Astrocyte of the cerebellum (primary cell): ENCODE measurements around the gene INMT.

Experiments
- DNase-seq: peaks from one replicate; pipeline ENCODE4 v3.0.0-alpha.2; 2011; ENCODE audit warnings: low read depth
- H3K4me3 ChIP-seq: 2 replicates; pipeline ENCODE4 v1.5.1; 2011; ENCODE audit warnings: mild to moderate bottlenecking, low read depth, low read length, moderate library complexity
- CTCF ChIP-seq: IDR thresholded peaks from 2 replicates; pipeline ENCODE4 v1.5.1; 2012; ENCODE audit warnings: low read length, low read depth, moderate library complexity, mild to moderate bottlenecking; ENCODE audit errors: missing control alignments
- in situ Hi-C: cut with HindIII; loops from 2 replicates; pipeline ENCODE4 v1.10.0; 2017; ENCODE audit warnings: low sequenced_read_pairs

INMT gene

GRCh38 chr7:30785786-30786185 lies 33.9 kb downstream of the INMT start:
- TF ChIP-seq CTCF = no peak
- in situ Hi-C loops = loop anchor here (25.0 kb wide), 1 partner anchor 327 kb away; no protein-coding TSS in a partner anchor
- H3K4me3 ChIP-seq = no peak overlapping the region
- DNase-seq = no peak

DNA sequence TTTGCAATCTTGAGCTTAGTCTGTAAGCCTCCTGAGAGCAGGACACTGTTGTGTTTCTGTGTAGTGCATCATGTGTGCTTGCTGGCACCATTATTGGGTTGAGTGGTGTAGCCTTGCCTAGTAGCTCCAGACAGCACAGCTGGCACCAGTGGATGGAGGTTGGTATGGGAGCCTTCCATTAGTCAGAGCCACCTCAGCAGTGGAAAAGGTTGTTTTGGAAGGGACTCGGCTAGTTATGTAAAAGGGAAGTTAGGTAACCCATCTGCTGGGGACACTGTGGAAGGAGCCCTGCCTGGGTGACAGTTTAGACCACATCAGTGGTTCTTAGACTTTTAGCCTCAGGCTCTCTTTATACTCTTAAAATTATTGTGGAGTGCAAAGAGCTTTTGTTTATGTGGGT lies 35.6 kb downstream of the INMT start:
- in situ Hi-C loops = loop anchor here (25.0 kb wide), 1 partner anchor 325 kb away; no protein-coding TSS in a partner anchor
- no peak for TF ChIP-seq CTCF

GRCh38 chr7:30788640-30789333 lies 36.9 kb downstream of the INMT start:
- in situ Hi-C loops = loop anchor here (25.0 kb wide), 1 partner anchor 324 kb away; no protein-coding TSS in a partner anchor
- H3K4me3 ChIP-seq = no peak overlapping the region
- no peak for DNase-seq
- no peak for TF ChIP-seq CTCF

More for the DNA sequence above, 35.6 kb downstream of the INMT start:
- H3K4me3 ChIP-seq = no peak overlapping the region
- DNase-seq = no peak

GRCh38 chr7:30789334-30789711 lies 37.4 kb downstream of the INMT start:
- no peak for TF ChIP-seq CTCF
- no peak for DNase-seq
- H3K4me3 ChIP-seq = no peak overlapping the region
- in situ Hi-C loops = loop anchor here (25.0 kb wide), 1 partner anchor 323 kb away; no protein-coding TSS in a partner anchor

DNA sequence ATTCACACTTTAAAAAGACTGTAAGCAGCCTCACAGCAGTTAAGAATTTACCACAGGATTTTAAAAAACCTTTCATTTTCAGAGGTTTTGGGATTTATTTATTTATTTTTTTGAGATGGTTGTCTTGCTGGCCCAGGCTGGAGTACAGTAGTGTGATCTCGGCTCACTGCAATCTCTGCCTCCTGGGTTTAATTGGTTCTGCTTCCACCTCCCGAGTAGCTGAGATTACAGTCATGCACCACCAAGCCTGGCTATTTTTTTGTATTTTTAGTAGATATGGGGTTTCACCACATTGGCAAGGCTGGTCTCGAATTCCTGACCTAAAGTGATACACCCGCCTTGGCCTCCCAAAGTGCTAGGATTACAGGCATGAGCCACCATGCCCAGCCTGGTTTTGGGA lies 38.4 kb downstream of the INMT start:
- in situ Hi-C loops = loop anchor here (25.0 kb wide), 1 partner anchor 322 kb away; no protein-coding TSS in a partner anchor
- no peak for DNase-seq
- no peak for TF ChIP-seq CTCF
- no peak overlapping the region for H3K4me3 ChIP-seq

GRCh38 chr7:30791114-30791513 lies 39.2 kb downstream of the INMT start:
- H3K4me3 ChIP-seq = no peak overlapping the region
- TF ChIP-seq CTCF = no peak

More at GRCh38 chr7:30791114-30791513, 39.2 kb downstream of the INMT start:
- in situ Hi-C loops = loop anchor here (25.0 kb wide), 1 partner anchor 321 kb away; no protein-coding TSS in a partner anchor
- DNase-seq = no peak
